NOMO-1 treated with DMSO at 0.1 percent for 48 hours (cell line): Measurements from ENCODE around the gene RAD51D.
A peak's percentile ranks its signal among the peaks of the same experiment; 100 is the strongest.
"Not testable (repeated sequence)": the region's sequence is repeated elsewhere in the genome, so short reads cannot be mapped to it uniquely, and the experiment has no call there.

Source experiments
- DNase-seq: peaks from one replicate; lab custom pipeline; 2025; ENCODE audit not compliant: unreplicated experiment; lab: John Stamatoyannopoulos, UW

The RAD51D gene

GRCh38 chr17:35119370-35120165 lies at the start of gene RAD51D:
Gene RAD51D, minus strand, starts transcription at chr17:35119860. Its CDS starts 247 bp downstream, at chr17:35119613.
- peak; percentile 65 for DNase-seq

GRCh38 chr17:35167666-35168065 lies 48.0 kb upstream of the RAD51D start:
- no peak for DNase-seq

DNA sequence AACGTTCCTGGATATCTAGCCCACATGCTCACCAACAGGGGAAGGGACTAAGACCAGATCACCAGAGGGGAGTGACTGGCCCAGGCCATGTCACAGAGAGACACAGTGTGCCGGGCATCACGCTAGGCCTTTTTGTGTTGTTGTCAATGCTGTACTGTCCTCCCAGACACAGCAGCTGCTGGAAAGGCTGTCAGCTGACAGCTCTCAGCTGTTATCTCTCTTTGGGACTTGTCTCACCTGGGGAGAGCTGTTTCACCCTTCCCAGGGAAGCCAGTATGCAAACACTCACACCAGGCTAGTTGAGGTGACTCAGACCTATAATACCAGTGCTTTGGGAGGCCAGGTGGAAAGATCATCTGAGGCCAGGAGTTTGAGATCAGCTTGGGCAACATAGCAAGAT lies 47.4 kb upstream of the RAD51D start:
- no peak for DNase-seq

- DNase-seq = no peak
These were observed 46.9 kb upstream of the RAD51D start for GRCh38 chr17:35166526-35166925.

DNA sequence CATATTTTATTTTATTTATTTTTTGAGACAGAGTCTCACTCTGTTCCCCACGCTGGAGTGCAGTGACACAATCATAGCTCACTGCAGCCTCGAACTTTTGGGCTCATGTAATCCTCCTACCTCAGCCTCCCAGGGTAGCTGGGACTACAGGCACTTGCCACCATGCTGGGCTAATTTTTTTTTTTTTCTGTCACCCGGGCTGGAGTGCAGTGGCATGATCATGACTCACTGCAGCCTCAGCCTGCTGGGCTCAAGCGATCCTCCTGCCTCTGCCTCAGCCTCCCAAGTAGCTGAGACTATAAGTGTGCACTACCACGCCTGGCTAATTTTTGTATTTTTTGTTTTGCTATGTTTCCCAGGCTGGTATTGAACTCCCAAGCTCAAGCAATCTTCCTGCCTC lies 45.1 kb upstream of the RAD51D start:
- DNase-seq = no peak

DNA sequence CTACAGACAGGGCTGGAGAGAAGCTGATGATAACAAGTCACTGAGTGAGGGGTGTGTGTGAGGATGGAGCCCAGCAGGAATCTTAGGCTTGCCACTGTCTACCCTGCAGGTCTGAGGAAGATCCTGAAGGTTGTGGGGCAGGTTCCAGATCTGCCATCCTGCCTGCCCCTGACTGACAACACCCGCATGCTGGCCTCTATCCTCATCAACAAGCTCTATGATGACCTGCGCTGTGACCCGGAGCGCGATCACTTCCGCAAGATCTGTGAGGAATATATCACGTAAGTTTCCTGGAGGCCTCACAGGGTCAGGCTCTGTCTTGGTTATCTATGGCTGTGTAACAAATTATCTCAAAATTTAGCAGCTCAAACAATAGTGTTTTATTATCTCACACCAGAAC lies 44.2 kb upstream of the RAD51D start:
- DNase-seq = no peak

GRCh38 chr17:35162755-35163154 lies 43.1 kb upstream of the RAD51D start:
- no peak for DNase-seq

DNA sequence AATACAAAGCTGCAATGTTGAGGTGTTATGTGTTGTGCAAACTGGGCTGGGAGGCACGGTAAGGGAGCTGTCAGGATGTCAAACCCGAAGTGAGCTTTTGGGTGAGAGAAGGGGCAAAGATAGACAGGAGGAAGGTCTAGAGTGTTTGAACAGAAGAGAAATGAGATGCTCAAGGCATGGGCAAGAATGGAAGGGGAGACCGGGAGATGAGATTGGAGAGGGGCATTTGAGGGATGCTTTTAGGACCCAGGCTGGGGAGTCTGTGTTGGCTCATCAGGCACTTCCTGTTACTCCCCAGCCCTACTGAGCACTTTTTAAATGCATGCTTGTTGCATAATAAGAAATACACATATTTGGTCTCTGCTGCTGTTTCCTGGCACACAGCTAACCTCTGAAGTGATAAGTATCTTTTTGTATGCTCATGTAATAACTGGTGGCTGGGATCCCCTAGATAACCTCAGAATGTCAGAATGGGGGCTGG lies 41.7 kb upstream of the RAD51D start:
- DNase-seq = peak; percentile 39

DNA sequence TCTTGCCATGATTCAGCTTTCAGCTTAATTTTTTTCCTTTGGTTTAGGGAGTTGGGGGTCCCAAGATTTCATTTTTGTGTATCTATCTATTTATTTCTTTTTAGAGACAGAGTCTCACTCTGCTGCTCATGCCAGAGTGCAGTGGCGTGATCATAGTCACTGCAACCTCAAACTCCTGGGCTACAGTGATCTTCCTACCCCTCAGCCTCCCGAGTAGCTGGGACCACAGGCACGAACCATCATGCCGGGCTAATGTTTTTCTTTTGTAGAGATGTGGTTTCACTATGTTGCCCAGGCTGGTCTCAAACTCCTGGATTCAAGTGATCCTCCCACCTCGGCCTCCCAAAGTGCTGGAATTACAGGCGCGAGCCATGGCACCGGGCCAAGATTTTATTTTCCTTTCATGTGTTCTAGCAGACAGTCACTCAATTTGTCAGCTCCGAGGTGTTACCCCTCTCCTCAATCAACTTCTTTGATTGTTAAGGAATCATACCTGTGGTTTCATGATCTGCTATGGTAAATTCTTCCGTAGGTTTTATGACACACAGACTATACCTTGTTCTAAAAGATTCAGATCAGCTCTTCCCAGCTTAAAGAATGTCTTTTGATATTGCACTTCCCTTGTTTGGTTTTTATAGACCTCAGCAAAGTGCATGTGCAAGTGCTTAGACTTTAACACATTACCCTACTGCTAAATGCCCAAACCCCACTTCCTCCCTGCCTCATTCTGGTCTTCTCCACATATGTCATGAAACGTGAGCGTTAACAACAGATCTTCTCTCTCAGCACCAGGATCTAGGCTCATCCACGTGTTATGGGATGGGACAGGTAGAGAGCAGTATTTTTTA lies 40.9 kb upstream of the RAD51D start:
- DNase-seq = peak; percentile 13

- DNase-seq = no peak
These were observed 40.3 kb upstream of the RAD51D start for GRCh38 chr17:35159940-35160339.

- no peak for DNase-seq
These were observed 35.6 kb upstream of the RAD51D start for GRCh38 chr17:35155246-35155645.

- DNase-seq = no peak
These were observed 34.8 kb upstream of the RAD51D start for GRCh38 chr17:35154196-35155165.

DNA sequence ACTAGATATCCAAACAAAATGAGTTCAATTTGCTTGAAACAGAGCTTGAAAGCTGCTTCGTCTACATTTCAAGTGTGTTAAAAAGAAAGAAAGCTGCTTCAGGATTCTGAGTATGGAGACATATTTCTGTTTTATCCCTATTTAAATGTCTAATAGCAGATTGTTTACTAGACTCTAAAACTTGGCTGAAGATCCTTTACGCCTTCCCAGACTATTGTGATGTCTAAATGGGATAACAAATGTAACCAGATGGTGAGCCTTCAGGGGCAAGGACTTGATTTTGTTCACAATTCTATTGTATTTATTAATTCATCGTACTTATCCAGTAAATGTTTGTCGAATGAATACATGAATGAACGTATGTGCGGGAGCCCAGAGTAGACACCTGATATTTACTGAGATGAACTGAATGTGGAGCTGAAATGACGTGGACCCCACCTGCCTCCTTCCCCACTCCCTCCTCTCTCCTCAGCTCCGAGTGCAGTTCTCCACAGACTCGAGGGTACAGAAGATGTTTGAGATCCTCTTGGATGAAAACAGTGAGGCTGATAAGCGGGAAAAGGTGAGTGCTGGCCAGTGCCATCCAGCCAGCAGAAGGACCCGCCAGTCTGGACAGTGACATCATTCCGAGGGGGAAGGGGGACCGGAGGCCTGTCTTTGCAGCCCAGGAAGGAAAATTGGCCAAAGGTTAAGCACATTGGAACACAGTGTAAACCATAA lies 32.9 kb upstream of the RAD51D start:
- DNase-seq = no peak

- not testable (repeated sequence) for DNase-seq
These were observed 31.4 kb upstream of the RAD51D start for GRCh38 chr17:35151080-35151479.

DNA sequence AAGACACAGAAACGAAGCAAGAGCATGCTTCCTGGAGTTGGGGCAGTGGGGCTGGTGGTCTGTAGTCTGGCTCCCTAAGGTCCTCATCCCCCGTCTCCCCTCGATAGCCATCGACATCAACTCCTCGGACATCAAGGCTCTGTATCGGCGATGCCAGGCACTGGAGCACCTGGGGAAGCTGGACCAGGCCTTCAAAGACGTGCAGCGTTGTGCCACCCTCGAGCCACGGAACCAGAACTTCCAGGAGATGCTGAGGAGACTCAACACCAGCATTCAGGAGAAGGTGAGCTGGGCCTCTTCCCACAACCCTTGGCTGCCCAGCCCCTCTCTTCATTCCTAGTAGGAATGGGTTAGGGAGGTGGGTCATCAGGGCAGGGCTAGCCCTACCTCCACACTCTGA lies 30.3 kb upstream of the RAD51D start:
- DNase-seq = no peak

GRCh38 chr17:35148144-35148543 lies 28.5 kb upstream of the RAD51D start:
- no peak for DNase-seq

DNA sequence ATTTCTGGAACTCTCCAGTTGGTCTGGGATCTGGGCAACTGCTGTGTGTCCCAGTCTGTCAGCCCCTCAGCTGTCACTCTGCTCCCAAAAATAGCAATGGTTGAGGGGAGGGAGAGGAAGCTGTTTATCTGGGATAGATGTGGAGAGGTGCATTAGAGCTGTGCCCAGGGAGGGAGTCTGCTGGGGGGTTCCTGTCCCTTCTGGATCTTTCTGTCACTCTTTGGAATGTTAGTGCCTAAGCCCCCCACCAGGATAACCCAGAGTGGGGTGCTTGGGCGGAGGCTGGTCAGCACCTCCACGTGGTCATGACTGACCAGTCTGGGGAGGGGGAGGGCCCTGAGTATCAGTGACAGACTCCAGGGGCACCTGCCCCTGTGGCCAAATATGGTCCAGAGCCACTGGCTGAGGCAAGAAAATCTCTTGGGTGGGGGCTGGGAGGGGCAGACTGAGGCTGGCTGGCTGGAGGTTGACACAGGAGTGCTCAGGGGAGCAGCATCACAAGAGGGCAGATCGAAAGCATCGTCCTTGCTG lies 27.8 kb upstream of the RAD51D start, which contains the start of gene UNC45B:
Gene UNC45B (plus strand): TSS at position 443 of the 531 bp plus-strand sequence. CDS start 447 bp downstream, outside the sequence.
- DNase-seq = no peak

GRCh38 chr17:35146214-35146833 lies 26.7 kb upstream of the RAD51D start:
- DNase-seq = no peak

GRCh38 chr17:35144840-35145239 lies 25.2 kb upstream of the RAD51D start:
- no peak for DNase-seq
